CD4-positive, alpha-beta memory T cell (primary cell): ENCODE data around the gene SS18L1. TPM values are rescaled to one million over a fixed set of nuclear protein-coding genes. Genes with fewer than 3 reads are reported as not detected.

Experiments used
- CTCF ChIA-PET: fragments of 350-600 bp; sonication (Branson Sonifier 250); formaldehyde crosslinking; loops from one replicate; lab custom pipeline; 2021; ENCODE audit warnings: inconsistent platforms; ENCODE audit not compliant: partially characterized antibody; lab: Charles Lee
- POLR2A ChIA-PET: fragments of 350-600 bp; sonication (Branson Sonifier 250); formaldehyde crosslinking; loops from one replicate; lab custom pipeline; 2021; ENCODE audit not compliant: partially characterized antibody; lab: Charles Lee
- DNase-seq, 5 donors: peaks; one replicate each; pipeline versions ENCODE4 v3.0.0 to v3.0.0-alpha.2; 2020 to 2022; ENCODE audit warnings: mixed read lengths in 1 of 5
- H3K27ac ChIP-seq: one replicate; pipeline ENCODE4 v1.7.0; 2013; ENCODE audit warnings: low read depth, low read length
- H3K27me3 ChIP-seq: 2 replicates; pipeline ENCODE4 v1.7.0; 2013; ENCODE audit warnings: mild to moderate bottlenecking, low read length, moderate library complexity; ENCODE audit not compliant: insufficient read depth
- H3K36me3 ChIP-seq: 2 replicates; pipeline ENCODE4 v1.7.0; 2013; ENCODE audit warnings: mild to moderate bottlenecking, low read length, moderate library complexity; ENCODE audit not compliant: insufficient read depth
- H3K4me1 ChIP-seq: 2 replicates; pipeline ENCODE4 v1.7.0; 2013; ENCODE audit warnings: mild to moderate bottlenecking, low read length, moderate library complexity; ENCODE audit not compliant: insufficient read depth
- H3K4me3 ChIP-seq, 2 donors: one replicate each; pipeline ENCODE4 v1.7.0; 2013; ENCODE audit warnings: low read length in 2 of 2, mild to moderate bottlenecking in 1 of 2
- H3K9me3 ChIP-seq, 2 donors: one replicate each; pipeline ENCODE4 v1.7.0; 2013; ENCODE audit warnings: low read length in 2 of 2, control low read depth in 1 of 2; ENCODE audit not compliant: control insufficient read depth in 1 of 2
- H3K27ac Mint-ChIP-seq, 7 donors: one replicate each; pipeline ENCODE4 v1.8.0; 2020 to 2021; ENCODE audit warnings: mixed read lengths in 7 of 7, mild to moderate bottlenecking in 6 of 7, inconsistent platforms in 3 of 7, moderate library complexity in 3 of 7
- H3K27me3 Mint-ChIP-seq, 2 donors: one replicate each; pipeline ENCODE4 v1.8.0; 2020 to 2021; ENCODE audit warnings: mixed read lengths in 2 of 2
- H3K36me3 Mint-ChIP-seq, 2 donors: one replicate each; pipeline ENCODE4 v1.8.0; 2020 to 2021; ENCODE audit warnings: mixed read lengths in 2 of 2, inconsistent platforms in 1 of 2, mild to moderate bottlenecking in 1 of 2
- H3K4me1 Mint-ChIP-seq, 4 donors: one replicate each; pipeline ENCODE4 v1.8.0; 2020 to 2021; ENCODE audit warnings: mixed read lengths in 4 of 4, mild to moderate bottlenecking in 1 of 4
- H3K4me3 Mint-ChIP-seq, 8 donors: one replicate each; pipeline ENCODE4 v1.8.0; 2020 to 2021; ENCODE audit warnings: mixed read lengths in 8 of 8, mild to moderate bottlenecking in 7 of 8, moderate library complexity in 6 of 8, inconsistent platforms in 3 of 8
- H3K9me3 Mint-ChIP-seq, 8 donors: one replicate each; pipeline ENCODE4 v1.8.0; 2020 to 2021; ENCODE audit warnings: mixed read lengths in 8 of 8, mild to moderate bottlenecking in 5 of 8, inconsistent platforms in 3 of 8, moderate library complexity in 1 of 8
- intact Hi-C: fragments of 100-400 bp; cut with micrococcal nuclease; formaldehyde crosslinking; loops from one replicate; pipeline ENCODE4 v1.15.1; 2023
- polyA plus RNA-seq, 2 donors: library from polyadenylated mRNA; unstranded; fragments of 300-500 nt; fragmentation: Illumina TruSeq; gene quantifications; one replicate each; pipeline ENCODE4 v1.2.3, GENCODE V29; 2021
- total RNA-seq, 2 experiments: library from RNA; stranded (reverse); gene quantifications; one replicate each; pipeline ENCODE4 v1.2.3, GENCODE V29; 2021

The SS18L1 gene
- total and polyA plus RNA-seq, 4 experiments from 2014 or later = 0.71 to 24.8 (median 12.0) TPM

DNA sequence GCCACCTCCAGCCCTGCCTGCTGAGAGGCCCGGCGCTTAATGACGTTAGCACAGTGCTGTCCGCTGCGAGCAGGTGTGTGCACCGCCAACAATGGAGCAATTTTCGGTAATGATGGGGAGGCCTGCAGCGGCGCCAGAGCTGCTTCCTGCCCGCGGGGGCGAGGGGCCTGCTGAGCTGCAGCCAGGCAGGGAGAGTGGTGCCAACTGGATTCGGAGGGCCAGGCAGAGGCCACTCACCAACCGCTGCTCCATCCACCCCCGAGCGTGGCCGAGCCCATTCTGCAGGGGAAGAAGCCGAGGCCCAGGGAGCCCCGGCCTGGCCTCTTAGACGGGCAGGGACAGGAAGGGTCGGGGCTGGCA is 66.9 kb downstream of the SS18L1 start:
- Histone ChIP-seq H3K4me3 (no peak overlapping the region), H3K4me1 (no peaks in the 10 kb centered on the region), H3K9me3 (no peaks in the 10 kb centered on the region), H3K27ac (no peak overlapping the region), H3K27me3 (no peaks in the 10 kb centered on the region), H3K36me3 (no peaks in the 10 kb centered on the region)
- Mint-ChIP-seq H3K27ac (no peak overlapping the region), H3K27me3 (peaks cover 3 to 9% of the 10 kb centered on the region in 2 donors), H3K36me3 (no peaks in the 10 kb centered on the region), H3K4me1 (no peaks in the 10 kb centered on the region), H3K4me3 (no peak overlapping the region), H3K9me3 (no peaks in the 10 kb centered on the region)
- DNase-seq = no peak
- ChIA-PET CTCF (no interaction called here), POLR2A (no interaction called here)
- intact Hi-C loops = no loop called here

DNA sequence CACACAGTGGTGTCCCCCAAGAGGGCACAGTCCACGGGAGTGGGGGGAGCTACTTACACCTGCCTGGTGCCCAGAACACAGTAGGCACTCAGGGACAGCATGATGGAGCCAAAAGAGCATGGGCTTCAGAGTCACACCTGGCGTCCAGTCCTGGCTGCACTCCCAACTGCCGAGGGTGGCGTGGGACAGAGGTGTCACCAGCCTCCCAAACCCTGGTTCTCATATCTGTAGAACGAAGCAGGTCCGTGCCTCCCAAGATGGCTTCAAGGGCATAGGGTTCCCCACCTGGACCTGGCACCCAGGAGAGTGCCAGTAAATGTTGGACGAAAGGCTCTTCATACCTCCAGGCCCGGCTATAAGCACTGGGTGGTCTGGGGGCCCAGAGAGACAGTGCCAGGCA is 67.6 kb downstream of the SS18L1 start:
- Mint-ChIP-seq H3K27ac (no peak overlapping the region), H3K4me1 (no peaks in the 10 kb centered on the region), H3K36me3 (no peaks in the 10 kb centered on the region), H3K4me3 (no peak overlapping the region), H3K9me3 (no peaks in the 10 kb centered on the region), H3K27me3 (peaks cover 3 to 12% of the 10 kb centered on the region in 2 donors)
- no peaks in the 10 kb centered on the region for H3K9me3 ChIP-seq
- DNase-seq = no peak
- no peaks in the 10 kb centered on the region for H3K4me1 ChIP-seq
- CTCF ChIA-PET = no interaction called here
- no peaks in the 10 kb centered on the region for H3K36me3 ChIP-seq
- POLR2A ChIA-PET = no interaction called here
- no peaks in the 10 kb centered on the region for H3K27me3 ChIP-seq
- H3K27ac ChIP-seq = no peak overlapping the region
- H3K4me3 ChIP-seq = no peak overlapping the region
- intact Hi-C loops = no loop called here

DNA sequence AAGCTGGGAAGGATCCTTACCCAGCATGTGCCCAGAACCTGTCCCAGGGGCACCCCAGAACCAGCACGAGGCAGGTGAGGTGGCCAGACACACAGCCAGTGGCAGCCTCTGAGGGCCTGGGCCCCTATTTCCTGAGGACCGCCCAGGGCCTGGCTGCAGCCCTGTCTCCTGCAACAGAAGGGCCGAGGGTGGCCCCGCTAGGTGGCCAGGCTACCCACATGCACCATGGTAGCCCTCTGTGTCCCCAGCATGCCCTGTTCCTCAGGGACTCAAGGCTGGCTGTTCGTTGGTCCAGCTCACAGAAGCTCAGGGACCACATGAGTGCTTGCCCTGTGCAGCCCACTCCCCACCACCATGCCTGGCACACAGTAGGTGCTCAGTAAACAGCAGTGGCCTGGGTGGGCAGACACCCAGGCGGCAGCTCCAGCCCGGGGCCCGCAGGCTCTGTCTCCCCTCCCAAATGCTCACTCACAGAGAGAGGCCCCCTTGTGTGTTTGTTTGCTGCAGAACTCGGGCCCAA is 68.3 kb downstream of the SS18L1 start:
- H3K4me1 ChIP-seq = no peaks in the 10 kb centered on the region
- Mint-ChIP-seq H3K4me1 (no peaks in the 10 kb centered on the region), H3K4me3 (no peak overlapping the region), H3K9me3 (no peaks in the 10 kb centered on the region), H3K36me3 (no peaks in the 10 kb centered on the region), H3K27me3 (peaks cover 3 to 12% of the 10 kb centered on the region in 2 donors), H3K27ac (peak overlapping the region in 1 of 7 donors; percentile 30)
- H3K9me3 ChIP-seq = no peaks in the 10 kb centered on the region
- H3K27me3 ChIP-seq = no peaks in the 10 kb centered on the region
- no peak for DNase-seq
- ChIA-PET POLR2A (no interaction called here), CTCF (no interaction called here)
- no peak overlapping the region for H3K4me3 ChIP-seq
- H3K36me3 ChIP-seq = no peaks in the 10 kb centered on the region
- H3K27ac ChIP-seq = no peak overlapping the region
- intact Hi-C loops = no loop called here

DNA sequence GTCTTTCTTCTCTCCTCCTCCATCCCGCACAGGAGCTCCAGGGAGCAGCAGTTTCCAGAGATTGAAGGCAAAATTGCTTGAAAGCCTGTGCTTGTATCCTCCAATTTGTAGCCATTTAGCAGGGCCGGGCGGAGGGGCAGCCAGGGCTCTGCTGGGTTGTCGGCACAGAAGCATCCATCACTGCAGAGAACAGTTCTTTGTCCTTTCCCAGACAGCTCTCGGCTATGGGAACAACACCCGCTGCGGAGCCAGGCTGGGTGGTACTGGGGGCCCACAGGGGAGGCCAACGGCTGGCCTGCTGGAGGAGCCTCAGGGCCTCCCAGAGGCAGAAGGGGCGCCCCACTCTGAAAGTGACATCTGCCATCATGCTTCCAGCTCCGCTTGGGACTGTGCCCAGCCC is 68.7 kb downstream of the SS18L1 start:
- no peaks in the 10 kb centered on the region for H3K9me3 ChIP-seq
- Mint-ChIP-seq H3K36me3 (no peaks in the 10 kb centered on the region), H3K27ac (peak overlapping the region in 1 of 7 donors; percentile 30), H3K9me3 (no peaks in the 10 kb centered on the region), H3K4me1 (no peaks in the 10 kb centered on the region), H3K4me3 (no peak overlapping the region), H3K27me3 (peaks cover 3 to 15% of the 10 kb centered on the region in 2 donors)
- H3K36me3 ChIP-seq = no peaks in the 10 kb centered on the region
- H3K27me3 ChIP-seq = no peaks in the 10 kb centered on the region
- no peak overlapping the region for H3K27ac ChIP-seq
- intact Hi-C loops = no loop called here
- ChIA-PET CTCF (no interaction called here), POLR2A (no interaction called here)
- no peak overlapping the region for H3K4me3 ChIP-seq
- no peaks in the 10 kb centered on the region for H3K4me1 ChIP-seq
- no peak for DNase-seq

DNA sequence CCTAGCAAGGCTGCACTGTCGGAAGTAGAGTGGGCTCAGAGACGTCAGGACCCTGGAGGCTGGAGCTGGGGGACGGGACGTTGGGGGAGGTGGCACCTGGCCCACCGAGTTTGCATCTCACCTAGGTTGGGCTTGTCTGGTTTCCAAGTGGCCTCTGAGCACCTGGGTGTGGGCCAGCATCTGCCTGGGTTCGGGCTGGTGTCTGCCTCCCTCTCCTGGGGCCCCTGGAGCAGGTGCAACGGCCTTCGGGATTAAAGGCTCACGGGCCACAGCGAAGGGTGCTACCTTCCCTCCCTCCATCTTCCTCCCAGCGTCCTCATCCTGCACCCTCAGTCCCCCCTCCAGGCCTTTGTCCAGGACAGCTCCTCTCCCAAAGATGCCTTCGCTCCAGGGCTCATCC is 70.5 kb downstream of the SS18L1 start:
- no peak overlapping the region for H3K27ac Mint-ChIP-seq
- H3K4me1 Mint-ChIP-seq = peaks cover 0 to 2% (median 0%) of the 10 kb centered on the region in 4 donors
- H3K27me3 Mint-ChIP-seq = peaks cover 7 to 17% of the 10 kb centered on the region in 2 donors
- no peak for DNase-seq
- H3K9me3 ChIP-seq = no peaks in the 10 kb centered on the region
- no peaks in the 10 kb centered on the region for H3K9me3 Mint-ChIP-seq
- ChIA-PET POLR2A (no interaction called here), CTCF (no interaction called here)
- no peak overlapping the region for H3K4me3 Mint-ChIP-seq
- no peak overlapping the region for H3K4me3 ChIP-seq
- intact Hi-C loops = no loop called here
- no peak overlapping the region for H3K27ac ChIP-seq
- H3K27me3 ChIP-seq = peaks cover 4% of the 10 kb centered on the region
- H3K4me1 ChIP-seq = no peaks in the 10 kb centered on the region
- H3K36me3 Mint-ChIP-seq = no peaks in the 10 kb centered on the region
- H3K36me3 ChIP-seq = no peaks in the 10 kb centered on the region

DNA sequence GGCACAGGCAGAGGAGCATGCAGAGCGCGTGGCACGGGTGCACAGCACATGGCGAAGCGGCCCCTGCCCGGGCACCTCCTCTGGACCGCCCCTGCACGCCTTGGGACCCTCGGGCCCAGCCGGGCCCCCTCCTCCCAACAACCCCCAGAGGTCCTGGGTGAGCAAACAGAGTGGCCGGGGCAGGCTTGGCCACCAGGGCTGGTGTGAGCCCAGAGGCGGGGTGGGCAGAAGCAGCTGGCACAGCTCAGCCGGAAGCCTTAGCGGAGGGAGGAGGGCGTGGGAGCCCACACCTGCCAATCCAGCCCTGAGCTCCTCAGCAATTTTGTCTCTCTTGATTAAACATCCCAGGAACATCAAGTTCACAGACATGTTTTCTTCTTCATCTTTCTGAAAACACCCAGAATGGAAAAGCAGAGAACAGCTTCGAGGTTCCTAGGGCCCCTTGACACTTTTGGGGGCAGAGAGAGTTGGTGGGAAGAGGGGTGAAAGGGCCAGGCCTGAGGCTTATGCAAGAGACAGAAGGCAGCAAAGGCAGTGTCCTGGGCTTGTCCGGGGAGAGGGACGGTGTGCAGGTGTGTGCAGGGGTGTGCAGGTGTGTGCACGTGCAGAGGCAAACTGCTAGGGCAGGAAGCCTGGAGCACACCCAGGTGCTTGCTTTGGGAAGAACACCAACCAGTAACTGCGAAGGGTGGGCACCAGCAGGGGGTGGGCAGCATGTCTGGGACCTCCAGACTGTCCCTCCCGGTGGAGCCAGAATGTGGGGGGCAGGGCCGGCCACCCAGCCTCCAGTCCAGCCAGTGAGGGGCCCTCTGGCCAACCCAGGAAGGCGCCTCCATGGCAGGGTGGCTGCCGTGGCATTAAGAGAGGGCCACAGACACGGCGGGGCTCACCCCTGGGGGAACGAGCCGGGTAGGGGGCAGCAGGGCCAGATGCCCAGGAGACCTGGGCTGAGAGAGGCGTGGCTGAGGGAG is 71.7 kb downstream of the SS18L1 start:
- POLR2A ChIA-PET = no interaction called here
- peak in 1 of 5 donors; percentile 5 for DNase-seq

DNA sequence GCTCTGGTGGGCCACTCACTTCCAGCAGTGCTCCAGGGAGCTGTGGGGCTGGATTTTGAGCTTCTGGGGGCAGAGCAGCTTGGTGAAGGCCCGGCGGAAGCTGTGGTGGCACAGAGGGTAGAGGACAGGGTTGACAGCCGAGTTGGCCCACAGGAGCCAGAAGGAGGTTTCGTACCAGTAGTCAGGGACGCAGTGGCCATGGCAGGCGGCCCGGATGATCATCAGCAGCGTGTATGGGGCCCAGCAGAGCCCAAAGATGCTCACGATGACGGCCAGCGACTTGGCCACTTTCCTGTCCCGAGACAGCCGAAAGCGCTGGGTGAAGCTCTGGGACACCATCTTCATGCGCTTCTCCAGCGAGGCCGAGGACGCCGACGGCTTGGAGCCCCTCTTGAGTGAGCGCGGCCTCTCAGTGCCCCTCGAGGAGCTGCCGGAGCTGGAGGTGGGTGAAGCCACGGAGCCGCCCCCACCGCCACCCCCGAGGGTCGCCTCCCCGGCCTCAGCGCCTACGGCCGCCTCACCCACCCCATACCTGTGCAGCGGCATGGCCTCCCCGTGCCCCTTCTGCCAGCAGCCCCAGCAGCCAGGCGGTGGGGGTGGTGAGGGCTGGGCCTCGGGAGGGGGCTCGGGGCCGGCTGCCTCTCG is 72.5 kb downstream of the SS18L1 start:
- peak in 1 of 5 donors; percentile 11 for DNase-seq
- Histone ChIP-seq H3K27me3 (peaks cover 13% of the 10 kb centered on the region), H3K4me3 (no peak overlapping the region), H3K27ac (no peak overlapping the region), H3K4me1 (no peaks in the 10 kb centered on the region), H3K9me3 (no peaks in the 10 kb centered on the region), H3K36me3 (no peaks in the 10 kb centered on the region)
- peak overlapping the region in 1 of 8 donors; percentile 35 for H3K4me3 Mint-ChIP-seq
- intact Hi-C loops = no loop called here
- peaks cover 0 to 3% (median under 1%) of the 10 kb centered on the region in 4 donors for H3K4me1 Mint-ChIP-seq
- H3K36me3 Mint-ChIP-seq = no peaks in the 10 kb centered on the region
- ChIA-PET POLR2A (no interaction called here), CTCF (no interaction called here)
- H3K27ac Mint-ChIP-seq = no peak overlapping the region
- peaks cover 9 to 21% of the 10 kb centered on the region in 2 donors for H3K27me3 Mint-ChIP-seq
- no peaks in the 10 kb centered on the region for H3K9me3 Mint-ChIP-seq

More for the DNA sequence above, 71.7 kb downstream of the SS18L1 start:
- Mint-ChIP-seq H3K4me3 (no peak overlapping the region), H3K9me3 (no peaks in the 10 kb centered on the region), H3K27ac (peak overlapping the region in 1 of 7 donors; percentile 24), H3K36me3 (no peaks in the 10 kb centered on the region), H3K4me1 (peaks cover 0 to 3% (median 0%) of the 10 kb centered on the region in 4 donors), H3K27me3 (peaks cover 8 to 19% of the 10 kb centered on the region in 2 donors)
- Histone ChIP-seq H3K4me1 (no peaks in the 10 kb centered on the region), H3K36me3 (no peaks in the 10 kb centered on the region), H3K4me3 (no peak overlapping the region), H3K9me3 (no peaks in the 10 kb centered on the region), H3K27me3 (peaks cover 9% of the 10 kb centered on the region), H3K27ac (no peak overlapping the region)
- intact Hi-C loops = no loop called here
- CTCF ChIA-PET = no interaction called here
